Measurements from ENCODE around the gene GFOD1. TPM values are rescaled to one million over a fixed set of nuclear protein-coding genes. Genes with fewer than 3 reads are reported as not detected.

Gene GFOD1
- total and polyA plus RNA-seq, 10 of the 15 experiments (the other 5 are each of a cell fraction or from before 2014, with no cell fraction given): 6.5 to 41.4 (median 16.0) TPM

DNA sequence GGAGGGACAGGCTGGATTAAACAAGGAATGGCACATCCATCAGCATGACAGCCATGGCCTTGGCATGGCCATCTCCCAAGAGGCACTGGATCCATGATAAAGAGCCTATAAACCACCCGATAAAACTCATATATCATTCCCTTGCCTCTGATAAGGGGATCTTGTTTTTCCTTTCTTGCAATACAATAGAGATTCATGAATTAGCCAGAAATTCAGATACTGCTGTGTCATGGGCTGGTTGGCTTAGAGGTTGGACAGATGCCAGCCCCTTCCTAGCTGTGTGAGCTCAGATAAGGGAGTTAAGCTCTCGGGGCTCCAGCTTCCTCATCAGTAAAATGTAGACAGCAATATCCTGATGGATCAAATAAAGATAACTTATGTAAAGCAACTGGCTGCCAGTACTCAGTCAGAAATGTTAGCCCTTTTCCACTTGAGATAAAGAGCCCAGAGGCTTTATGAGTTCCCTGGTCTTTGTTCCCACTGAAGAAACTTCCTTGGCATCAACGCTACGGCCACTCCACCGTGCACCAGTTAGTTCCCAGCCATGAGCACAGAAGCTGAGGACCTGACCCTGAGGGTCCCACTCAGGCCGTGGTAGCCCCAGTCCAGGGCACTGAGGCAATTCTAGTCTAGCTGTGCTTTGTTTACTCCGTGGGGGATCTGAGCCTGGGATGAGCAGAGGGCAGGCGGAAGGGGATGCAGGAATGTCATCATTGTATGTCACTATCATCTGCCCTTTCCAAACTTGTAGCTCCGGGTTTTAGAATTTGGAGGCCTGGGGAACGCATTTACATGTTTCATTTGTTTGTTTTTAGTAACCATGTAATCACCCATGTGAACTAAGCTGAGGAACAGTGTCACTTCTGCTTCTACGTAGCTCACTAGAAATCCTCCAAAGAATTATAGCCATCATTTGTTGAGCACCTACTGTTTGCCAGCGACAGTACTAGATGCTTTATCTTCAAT, 91.8 kb downstream of the GFOD1 start:
- Histone ChIP-seq H3K36me3 (ENCODE audit: control insufficient read depth in 2 of 2, insufficient read depth in 2 of 2, low read length in 1 of 2) (peaks cover 0 to 2% of the 10 kb centered on the region in 2 experiments; a peak in 2 of 4 replicates), H3K9ac (ENCODE audit: control insufficient read depth, insufficient read depth, low read length) (peak overlapping the region; percentile 41), H3K4me1 (ENCODE audit: control insufficient read depth, insufficient read depth, low read length) (peaks cover 38% of the 10 kb centered on the region), H3K27ac (ENCODE audit: control insufficient read depth, insufficient read depth) (peak overlapping the region; percentile 76), H3K27me3 (replicated peaks in 1 of 2; ENCODE audit: control insufficient read depth in 2 of 2, insufficient read depth in 2 of 2, low read length in 1 of 2) (no peaks in the 10 kb centered on the region), H3K79me2 (ENCODE audit: control insufficient read depth, insufficient read depth, low read length) (peaks cover 40% of the 10 kb centered on the region), H2AFZ (ENCODE audit: control insufficient read depth, low read depth, low read length) (peak overlapping the region; percentile 34), H3K9me3 (replicated peaks; ENCODE audit: control insufficient read depth, insufficient read depth, low read length) (peaks cover 2% of the 10 kb centered on the region; the same call in 2 of the 3 replicates), H3K4me2 (ENCODE audit: control insufficient read depth, insufficient read depth) (peak overlapping the region; percentile 60), H4K20me1 (ENCODE audit: control insufficient read depth, insufficient read depth) (no peaks in the 10 kb centered on the region), H3K4me3 (no peak overlapping the region; the same call in 1 of the 2 replicates)
- DNase-seq (ENCODE audit: low read depth, low spot score) (no peak), FAIRE-seq (peak; percentile 59), ATAC-seq (peak; percentile 65)
- no TSS peak for BruUV-seq (replicated peaks)
- in situ Hi-C loops (cut with MboI): no loop called here
- ChIA-PET CTCF (interaction anchor here (0.6 to 7.6 kb wide), 15 partner anchors 10 to 229 kb away, joined by 3 to 60 read pairs (median 3); no protein-coding TSS in a partner anchor), POLR2A (interaction anchor here (0.6 to 8.4 kb wide), 8 partner anchors 11 to 91 kb away, joined by 3 to 96 read pairs (median 4); partner anchors contain the start of gene GFOD1), SMC1A (ENCODE audit: uncharacterized antibody, unreplicated experiment) (interaction anchor here (0.8 to 12.3 kb wide), 23 partner anchors 10 to 300 kb away, joined by 3 to 240 read pairs (median 6); partner anchors contain the start of gene SIRT5), RAD21 (ENCODE audit: unreplicated experiment) (interaction anchor here (0.6 to 8.4 kb wide), 17 partner anchors 10 to 179 kb away, joined by 3 to 109 read pairs (median 6); partner anchors contain the start of gene SIRT5)
- intact Hi-C loops (cut with micrococcal nuclease; ENCODE audit: unreplicated experiment): no loop called here
- WGBS (ENCODE audit: insufficient coverage, insufficient replicate concordance, low lambda C conversion rate, missing lambda C conversion rate): 56% methylated on average over 12 of the region's 12 CpGs
- TF ChIP-seq STAT1 (conservative IDR thresholded peaks at IDR 0.05) (no peak), ZSCAN29 (IDR thresholded peaks at IDR 0.05) (no peak), SMARCA5 (IDR thresholded peaks at IDR 0.05) (no peak; the same call in 1 of the 2 replicates), RAD21 (IDR thresholded peaks at IDR 0.05; ENCODE audit: insufficient read depth, low read depth, low read length) (no peak), SREBF1 (IDR thresholded peaks at IDR 0.05; ENCODE audit: low read length) (no peak), SPI1 (IDR thresholded peaks at IDR 0.05; ENCODE audit: borderline replicate concordance, insufficient read depth, low read depth, low read length) (peak; percentile 66; the same call in 1 of the 2 replicates), ATF7 (IDR thresholded peaks at IDR 0.05; ENCODE audit: low read depth) (0 out of 2 replicates have a peak, but pooled peaks have one; percentile 25), NBN (IDR thresholded peaks at IDR 0.05) (0 out of 2 replicates have a peak, but pooled peaks have one; percentile 13), EP300 (IDR thresholded peaks at IDR 0.05; ENCODE audit: borderline replicate concordance in 1 of 2, control insufficient read depth in 1 of 2, low read depth in 2 of 2, low read length in 2 of 2) (0 out of 4 replicates have a peak, but pooled peaks of 1 of the 2 experiments have one; percentile 45), MXI1 (IDR thresholded peaks at IDR 0.05; ENCODE audit: low read depth, low read length) (no peak), IKZF1 (conservative IDR thresholded peaks at IDR 0.05) (0 out of 2 replicates have a peak, but pooled peaks have one; percentile 15), NR2C1 (IDR thresholded peaks at IDR 0.05) (no peak)
- TF ChIP-seq, protein P1, sequence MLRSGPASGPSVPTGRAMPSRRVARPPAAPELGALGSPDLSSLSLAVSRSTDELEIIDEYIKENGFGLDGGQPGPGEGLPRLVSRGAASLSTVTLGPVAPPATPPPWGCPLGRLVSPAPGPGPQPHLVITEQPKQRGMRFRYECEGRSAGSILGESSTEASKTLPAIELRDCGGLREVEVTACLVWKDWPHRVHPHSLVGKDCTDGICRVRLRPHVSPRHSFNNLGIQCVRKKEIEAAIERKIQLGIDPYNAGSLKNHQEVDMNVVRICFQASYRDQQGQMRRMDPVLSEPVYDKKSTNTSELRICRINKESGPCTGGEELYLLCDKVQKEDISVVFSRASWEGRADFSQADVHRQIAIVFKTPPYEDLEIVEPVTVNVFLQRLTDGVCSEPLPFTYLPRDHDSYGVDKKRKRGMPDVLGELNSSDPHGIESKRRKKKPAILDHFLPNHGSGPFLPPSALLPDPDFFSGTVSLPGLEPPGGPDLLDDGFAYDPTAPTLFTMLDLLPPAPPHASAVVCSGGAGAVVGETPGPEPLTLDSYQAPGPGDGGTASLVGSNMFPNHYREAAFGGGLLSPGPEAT (IDR thresholded peaks at IDR 0.05; ENCODE audit: low read depth): no peak
- TF ChIP-seq, protein P2, sequence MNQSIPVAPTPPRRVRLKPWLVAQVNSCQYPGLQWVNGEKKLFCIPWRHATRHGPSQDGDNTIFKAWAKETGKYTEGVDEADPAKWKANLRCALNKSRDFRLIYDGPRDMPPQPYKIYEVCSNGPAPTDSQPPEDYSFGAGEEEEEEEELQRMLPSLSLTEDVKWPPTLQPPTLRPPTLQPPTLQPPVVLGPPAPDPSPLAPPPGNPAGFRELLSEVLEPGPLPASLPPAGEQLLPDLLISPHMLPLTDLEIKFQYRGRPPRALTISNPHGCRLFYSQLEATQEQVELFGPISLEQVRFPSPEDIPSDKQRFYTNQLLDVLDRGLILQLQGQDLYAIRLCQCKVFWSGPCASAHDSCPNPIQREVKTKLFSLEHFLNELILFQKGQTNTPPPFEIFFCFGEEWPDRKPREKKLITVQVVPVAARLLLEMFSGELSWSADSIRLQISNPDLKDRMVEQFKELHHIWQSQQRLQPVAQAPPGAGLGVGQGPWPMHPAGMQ (IDR thresholded peaks at IDR 0.05; ENCODE audit: borderline replicate concordance): no peak
- TF ChIP-seq, protein P3, sequence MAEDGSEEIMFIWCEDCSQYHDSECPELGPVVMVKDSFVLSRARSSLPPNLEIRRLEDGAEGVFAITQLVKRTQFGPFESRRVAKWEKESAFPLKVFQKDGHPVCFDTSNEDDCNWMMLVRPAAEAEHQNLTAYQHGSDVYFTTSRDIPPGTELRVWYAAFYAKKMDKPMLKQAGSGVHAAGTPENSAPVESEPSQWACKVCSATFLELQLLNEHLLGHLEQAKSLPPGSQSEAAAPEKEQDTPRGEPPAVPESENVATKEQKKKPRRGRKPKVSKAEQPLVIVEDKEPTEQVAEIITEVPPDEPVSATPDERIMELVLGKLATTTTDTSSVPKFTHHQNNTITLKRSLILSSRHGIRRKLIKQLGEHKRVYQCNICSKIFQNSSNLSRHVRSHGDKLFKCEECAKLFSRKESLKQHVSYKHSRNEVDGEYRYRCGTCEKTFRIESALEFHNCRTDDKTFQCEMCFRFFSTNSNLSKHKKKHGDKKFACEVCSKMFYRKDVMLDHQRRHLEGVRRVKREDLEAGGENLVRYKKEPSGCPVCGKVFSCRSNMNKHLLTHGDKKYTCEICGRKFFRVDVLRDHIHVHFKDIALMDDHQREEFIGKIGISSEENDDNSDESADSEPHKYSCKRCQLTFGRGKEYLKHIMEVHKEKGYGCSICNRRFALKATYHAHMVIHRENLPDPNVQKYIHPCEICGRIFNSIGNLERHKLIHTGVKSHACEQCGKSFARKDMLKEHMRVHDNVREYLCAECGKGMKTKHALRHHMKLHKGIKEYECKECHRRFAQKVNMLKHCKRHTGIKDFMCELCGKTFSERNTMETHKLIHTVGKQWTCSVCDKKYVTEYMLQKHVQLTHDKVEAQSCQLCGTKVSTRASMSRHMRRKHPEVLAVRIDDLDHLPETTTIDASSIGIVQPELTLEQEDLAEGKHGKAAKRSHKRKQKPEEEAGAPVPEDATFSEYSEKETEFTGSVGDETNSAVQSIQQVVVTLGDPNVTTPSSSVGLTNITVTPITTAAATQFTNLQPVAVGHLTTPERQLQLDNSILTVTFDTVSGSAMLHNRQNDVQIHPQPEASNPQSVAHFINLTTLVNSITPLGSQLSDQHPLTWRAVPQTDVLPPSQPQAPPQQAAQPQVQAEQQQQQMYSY (CRISPR knock-in tag; IDR thresholded peaks at IDR 0.05): no peak

All from GM12878 (cell line).